A549 (cell line): ENCODE measurements around the gene ATP5ME.

ENCODE experiments used
- BCL3 ChIP-seq: fragments of >200 bp; sonication (Bioruptor Twin); formaldehyde crosslinking; IDR thresholded peaks from 3 replicates; pipeline ENCODE4 v1.6.1; 2016
- CTCF ChIP-seq: fragments of >200 bp; sonication (Bioruptor Twin); formaldehyde crosslinking; IDR thresholded peaks from 3 replicates; pipeline ENCODE4 v1.5.1; 2016
- EP300 ChIP-seq, 2 experiments: fragments of >200 bp; sonication (Bioruptor Twin); formaldehyde crosslinking; IDR thresholded peaks; 2 replicates in 1 of 2; 3 replicates in 1 of 2; pipeline ENCODE4 v1.6.1; 2016 to 2017
- JUN ChIP-seq, 2 experiments: fragments of >200 bp; sonication (Bioruptor Twin); formaldehyde crosslinking; IDR thresholded peaks; 2 replicates in 1 of 2; 3 replicates in 1 of 2; pipeline ENCODE4 v1.6.1; 2016 to 2017
- JUNB ChIP-seq: fragments of >200 bp; sonication (Bioruptor Twin); formaldehyde crosslinking; IDR thresholded peaks from 2 replicates; pipeline ENCODE4 v1.6.1; 2016
- POLR2A ChIP-seq: IDR thresholded peaks from 2 replicates; pipeline ENCODE4 v1.6.1; 2012; ENCODE audit warnings: mild to moderate bottlenecking, low read length
- POLR2AphosphoS2 ChIP-seq: conservative IDR thresholded peaks from 2 replicates; pipeline ENCODE4 v1.6.1; 2012; ENCODE audit warnings: low read length, improper control_type of control experiment, inconsistent platforms
- RFX5 ChIP-seq: fragments of 450-650 bp; IDR thresholded peaks from 2 replicates; pipeline ENCODE4 v1.7.1; 2014; ENCODE audit warnings: antibody characterized with exemption, mild to moderate bottlenecking, moderate library complexity

- TF ChIP-seq CTCF (no peak), EP300 (IDR thresholded peaks at IDR 0.05) (no peak), POLR2A (no peak), RFX5 (no peak), JUN (IDR thresholded peaks at IDR 0.05) (no peak), POLR2AphosphoS2 (no peak), BCL3 (no peak), JUNB (no peak)
Measured at GRCh38 chr4:680551-680927, 6.5 kb upstream of the ATP5ME start.
